Stimulated activated CD4-positive, alpha-beta T cell treated with anti-CD3 and anti-CD28 coated beads, TNF-alpha, amount 100 ng/mL, for 4 hours (primary cell): ENCODE measurements around the gene ATE1.
"Not testable (repeated sequence)": the region's sequence is repeated elsewhere in the genome, so short reads cannot be mapped to it uniquely, and the experiment has no call there.

ENCODE experiments used
- DNase-seq, 3 experiments: peaks; one replicate each; pipeline ENCODE4 v3.0.0-alpha.2; 2020; ENCODE audit warnings: low read depth in 3 of 3

Gene ATE1

GRCh38 chr10:121927841-121928527 lies at the start of gene ATE1:
Gene ATE1, minus strand, starts transcription at chr10:121928031. Its CDS starts 82 bp downstream, at chr10:121927949.
- peak; percentile 63 to 73 (median 67) for DNase-seq

DNA sequence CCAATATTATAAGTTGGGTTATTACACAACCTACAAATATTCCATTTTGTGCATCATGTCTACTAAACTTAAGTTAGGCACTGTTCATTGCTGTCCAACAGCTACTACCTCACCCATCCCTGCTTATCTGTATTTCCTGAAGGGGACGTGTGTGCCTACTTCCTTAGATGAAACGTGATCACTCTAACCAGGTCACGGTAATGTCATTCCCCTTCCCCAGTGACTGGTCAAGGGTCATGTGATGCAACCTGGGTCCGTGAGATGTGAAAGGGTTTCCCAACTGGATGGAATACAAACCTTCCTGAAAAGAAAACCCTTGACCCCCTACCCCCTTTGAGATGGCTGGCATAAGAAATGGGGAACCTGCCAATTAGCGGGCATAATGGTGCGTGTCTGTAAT lies 48.8 kb upstream of the ATE1 start:
- no peak for DNase-seq

DNA sequence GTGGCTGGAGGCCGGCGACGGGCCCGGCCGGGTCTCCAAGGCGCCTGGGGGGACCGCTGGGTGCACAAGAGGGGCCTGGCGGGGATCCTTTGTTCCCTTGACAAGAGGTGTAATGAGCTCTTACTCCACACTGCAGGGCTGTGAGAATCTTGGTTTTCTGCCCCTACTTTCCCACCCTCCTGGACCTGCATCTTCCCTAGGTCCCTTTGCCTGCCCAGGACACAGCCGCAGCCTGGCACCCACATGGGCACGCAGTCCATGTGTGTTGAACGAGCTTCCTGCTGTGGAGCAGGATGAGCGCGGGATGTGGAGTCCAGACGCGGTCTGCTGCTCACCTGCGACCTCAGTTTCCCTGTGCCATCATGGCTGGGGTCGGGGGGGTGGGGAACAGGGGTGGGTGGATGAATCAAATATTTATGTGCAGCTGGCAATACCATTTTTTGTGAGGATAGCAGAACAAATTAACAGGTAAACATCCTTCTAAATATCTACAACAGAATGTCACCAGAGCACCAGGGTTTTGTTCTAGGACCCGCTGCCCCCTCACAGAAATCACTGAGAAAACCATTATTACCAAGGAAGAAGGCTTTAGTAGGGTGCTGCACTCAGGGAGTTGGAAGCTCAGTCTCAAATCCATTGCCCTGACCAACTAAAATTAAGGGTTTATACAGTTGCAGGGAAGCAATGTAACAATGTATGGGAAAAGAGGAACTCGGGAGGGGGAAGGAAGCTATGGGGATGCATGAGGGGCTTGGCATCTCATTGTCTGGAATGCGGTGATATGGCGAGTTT lies 47.7 kb upstream of the ATE1 start:
- DNase-seq = no peak

- DNase-seq = peak; percentile 42 to 66 (median 54)
Measured at GRCh38 chr10:121974535-121975294, 46.9 kb upstream of the ATE1 start, which contains the start of gene NSMCE4A. Gene NSMCE4A, minus strand, starts transcription at chr10:121975217. Its CDS starts 52 bp downstream, at chr10:121975165.

DNA sequence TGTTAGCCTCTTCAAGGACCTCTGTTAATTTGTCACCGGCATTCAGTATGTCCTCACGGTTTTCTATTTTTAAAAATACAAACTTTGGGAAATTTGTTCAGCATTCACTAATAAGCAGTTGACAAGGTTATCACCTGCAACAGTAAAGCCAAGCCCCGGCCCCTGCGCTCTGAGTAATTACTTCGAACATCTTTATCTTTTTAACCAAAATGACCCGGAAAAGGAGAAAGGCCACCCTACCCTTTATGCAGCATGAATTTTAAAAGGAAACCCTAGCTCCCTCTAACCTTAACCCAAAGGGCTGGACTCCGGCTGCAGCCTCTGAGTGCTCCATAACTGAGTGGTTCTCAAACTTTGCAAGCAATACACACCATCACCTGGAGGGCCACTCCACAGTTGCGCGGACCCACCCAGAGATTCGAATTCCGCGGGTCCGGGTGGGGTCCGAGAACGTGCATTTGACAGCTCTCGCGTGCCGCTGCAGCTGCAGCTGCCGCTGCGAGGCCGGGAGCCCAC lies 46.2 kb upstream of the ATE1 start:
- DNase-seq = no peak

GRCh38 chr10:121969086-121969485 lies 41.3 kb upstream of the ATE1 start:
- not testable (repeated sequence) for DNase-seq

GRCh38 chr10:121965996-121966395 lies 38.2 kb upstream of the ATE1 start:
- no peak for DNase-seq

GRCh38 chr10:121961456-121961855 lies 33.6 kb upstream of the ATE1 start:
- no peak for DNase-seq

- no peak for DNase-seq
Measured at GRCh38 chr10:121959671-121960070, 31.8 kb upstream of the ATE1 start.

DNA sequence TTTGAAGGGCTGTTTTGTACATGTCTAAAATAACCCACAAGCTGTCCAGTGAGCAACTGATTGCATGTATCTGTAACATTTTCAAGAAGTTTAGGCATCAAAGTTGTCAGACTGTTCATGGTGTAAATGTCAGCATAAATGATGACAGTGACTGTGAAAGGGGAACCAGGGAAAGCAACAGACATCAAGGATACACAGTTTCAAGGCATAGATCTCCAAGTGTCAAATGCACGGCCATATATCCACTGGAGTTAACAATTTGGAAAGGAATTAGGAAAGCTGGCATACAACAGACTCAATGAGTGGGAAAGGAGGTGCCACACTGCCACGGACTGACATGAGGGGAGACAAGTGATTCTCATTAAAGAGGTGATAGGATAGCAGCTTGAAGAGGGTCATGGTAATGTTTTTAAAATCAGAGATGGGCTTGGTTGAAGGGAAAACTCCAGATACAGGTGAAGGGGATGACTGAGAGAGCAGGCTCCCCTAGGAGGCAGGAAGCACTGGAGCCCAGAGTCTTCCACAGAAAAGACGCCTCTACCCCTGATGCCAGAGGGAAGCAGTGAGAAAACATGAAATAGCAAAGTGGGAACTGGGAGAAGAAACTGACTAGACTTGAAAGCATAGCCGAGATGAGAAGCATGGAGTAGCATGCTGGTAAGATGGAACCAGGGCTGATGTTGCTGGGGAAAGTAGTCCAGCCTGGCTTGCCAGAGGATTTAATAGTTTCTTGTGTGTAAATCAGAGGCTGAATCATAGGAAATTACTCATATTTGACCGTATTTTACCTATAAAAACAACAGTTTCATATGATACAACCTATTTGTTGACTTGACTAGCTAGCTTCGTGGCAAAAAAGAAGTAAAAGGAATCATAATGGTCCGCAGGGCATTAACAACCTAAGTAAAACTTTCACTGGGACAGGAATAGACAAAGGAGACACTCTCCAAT lies 28.6 kb upstream of the ATE1 start:
- no peak for DNase-seq

GRCh38 chr10:121952226-121952625 lies 24.4 kb upstream of the ATE1 start:
- no peak for DNase-seq

GRCh38 chr10:121949451-121949850 lies 21.6 kb upstream of the ATE1 start:
- no peak for DNase-seq

DNA sequence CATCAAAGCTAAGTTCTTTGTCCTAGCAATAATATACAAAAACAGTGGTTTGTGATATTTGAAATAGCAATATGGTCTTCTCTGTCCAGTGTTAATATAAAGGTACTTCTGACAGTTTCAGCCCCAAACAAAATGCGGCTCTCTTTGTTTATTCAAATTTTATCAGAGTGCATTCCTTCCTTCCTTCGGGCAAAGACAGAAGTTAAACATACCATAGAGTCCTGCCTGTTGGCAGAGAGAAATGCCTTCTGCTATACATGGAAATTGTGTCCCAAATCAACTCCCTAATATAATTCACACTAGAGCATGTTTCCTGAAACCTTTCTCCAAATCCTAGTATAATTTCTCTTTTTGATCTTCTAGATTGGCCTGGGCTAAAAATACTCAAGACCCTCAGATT lies 21.2 kb upstream of the ATE1 start:
- no peak for DNase-seq

DNA sequence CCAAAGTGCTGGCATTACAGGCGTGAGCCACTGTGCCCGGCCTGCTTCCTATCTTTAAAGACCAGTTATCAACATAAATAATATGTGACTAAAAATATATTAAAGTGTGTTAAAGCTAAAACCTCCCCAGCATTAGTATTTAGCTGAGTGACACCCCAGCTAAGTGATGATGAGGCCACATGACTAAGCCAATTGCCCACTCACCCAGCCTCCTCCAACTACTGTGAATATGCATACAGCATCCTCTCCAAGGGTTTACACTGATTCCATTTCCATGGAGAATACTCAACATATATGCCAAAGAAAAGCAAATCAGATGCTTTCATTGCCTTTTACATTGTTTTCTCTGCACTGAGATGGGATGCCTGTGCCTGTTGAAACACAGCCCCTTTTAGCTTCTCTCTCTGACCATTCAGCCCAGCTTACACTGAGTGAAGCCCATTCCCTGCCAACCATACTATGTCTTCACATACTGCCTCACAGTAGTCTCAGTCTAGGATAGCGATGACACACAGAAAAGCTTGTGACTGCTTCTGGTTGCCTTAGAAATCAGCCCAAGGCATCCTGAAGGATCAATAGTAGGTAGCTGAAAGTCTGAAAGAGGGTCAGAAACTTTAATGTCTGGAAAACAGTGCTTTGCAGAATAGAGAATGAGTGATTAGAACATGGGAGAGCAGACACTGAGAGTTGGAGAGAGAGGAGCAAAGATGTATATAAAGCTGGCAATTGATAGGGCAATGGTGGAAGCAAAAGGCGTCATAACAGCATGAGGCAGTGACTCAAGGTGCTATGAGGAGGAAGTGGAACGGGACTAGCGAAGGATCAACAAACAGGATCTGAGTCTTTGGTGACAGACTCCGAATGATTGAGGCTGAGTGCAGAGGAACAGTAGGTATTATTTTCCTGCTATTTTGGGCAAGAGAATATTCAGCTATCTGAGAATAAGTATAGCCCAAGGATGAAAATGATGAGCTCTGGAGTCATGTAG lies 19.8 kb upstream of the ATE1 start:
- DNase-seq = no peak

DNA sequence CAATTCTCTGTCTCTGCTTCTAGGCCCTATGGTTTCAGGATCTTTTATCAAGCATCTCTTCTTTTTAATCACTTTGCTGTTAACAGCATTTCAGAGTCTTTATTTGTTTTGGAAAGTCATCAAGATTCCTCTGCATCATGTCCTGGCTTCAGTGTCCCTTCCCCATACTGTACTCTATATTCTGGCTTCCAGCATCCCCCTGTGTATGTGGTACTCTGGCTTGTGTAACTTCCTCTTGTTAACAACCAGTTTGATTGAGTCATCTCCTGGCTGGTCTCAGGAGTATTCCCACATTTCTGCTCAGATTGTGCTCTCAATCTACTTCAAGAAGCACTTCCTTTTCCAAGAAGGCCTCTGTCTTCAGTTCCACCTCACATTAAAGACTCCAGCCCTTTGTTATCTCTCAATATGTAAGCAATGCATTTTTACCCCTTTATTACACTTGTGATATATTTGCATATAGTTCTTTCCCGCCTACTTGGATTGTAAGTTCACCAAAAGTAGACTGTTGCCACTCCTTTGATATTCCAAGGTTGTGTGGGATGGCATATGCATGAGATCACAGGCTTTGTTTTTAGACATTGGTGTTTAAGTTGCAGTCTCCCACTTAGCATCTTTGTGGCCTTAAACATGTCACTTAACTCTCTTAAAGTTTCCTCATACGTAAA lies 15.1 kb upstream of the ATE1 start:
- no peak for DNase-seq

DNA sequence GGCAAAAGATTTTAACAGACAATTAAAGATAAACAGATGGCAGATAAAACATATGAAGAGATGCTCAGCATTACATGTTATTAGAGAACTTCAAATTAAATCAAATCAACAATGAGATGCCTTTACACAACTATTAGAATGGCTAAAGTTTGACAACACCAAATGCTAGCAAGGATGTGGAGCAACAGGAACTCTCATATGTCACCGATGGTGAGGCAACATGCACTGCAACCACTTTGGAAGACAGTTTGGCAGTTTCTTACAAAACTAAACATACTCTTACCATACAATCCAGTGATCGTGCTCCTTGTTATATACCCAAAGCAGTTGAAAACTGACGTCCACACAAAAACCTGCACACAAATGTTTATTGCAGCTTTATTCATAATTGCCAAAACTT lies 13.7 kb upstream of the ATE1 start:
- no peak for DNase-seq

GRCh38 chr10:121936295-121936694 lies 8.5 kb upstream of the ATE1 start:
- DNase-seq = no peak

GRCh38 chr10:121935702-121936101 lies 7.9 kb upstream of the ATE1 start:
- no peak for DNase-seq
